Inflammatory macrophage treated with lipopolysaccharide for 1 hour (primary cell): ENCODE results near the gene VWCE.

Experiments used
- DNase-seq, 2 donors: peaks; one replicate each; pipeline ENCODE4 v3.0.0-alpha.2; 2020 to 2022

The VWCE gene

GRCh38 chr11:61294717-61295595 is at the start of gene VWCE:
TSS of gene VWCE (minus strand) at chr11:61295316. CDS start at chr11:61295037, 279 bp downstream.
- DNase-seq, result peak; percentile 25

- no peak for DNase-seq
Measured at GRCh38 chr11:61343792-61344745, 49.0 kb upstream of the VWCE start.

DNA sequence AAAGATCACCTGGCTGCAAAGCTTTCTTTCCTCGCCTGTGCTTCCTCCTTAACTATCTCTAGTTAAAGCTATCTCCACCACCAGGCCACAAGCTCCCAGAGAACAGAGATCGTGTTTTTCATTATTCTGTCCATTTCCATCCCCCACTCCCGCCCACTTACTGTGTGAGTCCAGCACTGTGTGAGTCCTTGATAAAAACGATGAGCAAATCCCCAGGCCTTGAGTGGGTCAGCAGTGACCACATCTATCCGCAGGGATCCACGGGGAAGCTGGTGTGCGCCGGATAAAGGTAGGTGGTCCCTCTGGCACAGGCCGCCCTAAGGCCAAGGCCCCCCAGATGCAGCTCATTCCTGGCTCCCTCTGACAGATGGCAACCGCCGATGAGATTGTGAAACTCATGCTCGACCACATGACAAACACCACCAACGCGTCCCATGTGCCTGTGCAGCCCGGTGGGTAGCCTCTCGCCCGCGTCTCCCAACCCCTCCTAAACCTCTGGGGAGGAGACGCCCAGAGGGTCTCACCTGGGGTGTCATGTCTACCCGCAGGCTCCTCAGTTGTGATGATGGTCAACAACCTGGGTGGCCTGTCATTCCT is 47.2 kb upstream of the VWCE start:
- no peak for DNase-seq

- DNase-seq, result no peak
Measured at GRCh38 chr11:61341706-61342105, 46.6 kb upstream of the VWCE start.

- peak in 1 of 2 donors; percentile 37 for DNase-seq
Measured at GRCh38 chr11:61340979-61341378, 45.9 kb upstream of the VWCE start.

GRCh38 chr11:61339490-61339878 is 44.4 kb upstream of the VWCE start:
- no peak for DNase-seq

- DNase-seq, result no peak
Measured at GRCh38 chr11:61338783-61339489, 43.8 kb upstream of the VWCE start.

DNA sequence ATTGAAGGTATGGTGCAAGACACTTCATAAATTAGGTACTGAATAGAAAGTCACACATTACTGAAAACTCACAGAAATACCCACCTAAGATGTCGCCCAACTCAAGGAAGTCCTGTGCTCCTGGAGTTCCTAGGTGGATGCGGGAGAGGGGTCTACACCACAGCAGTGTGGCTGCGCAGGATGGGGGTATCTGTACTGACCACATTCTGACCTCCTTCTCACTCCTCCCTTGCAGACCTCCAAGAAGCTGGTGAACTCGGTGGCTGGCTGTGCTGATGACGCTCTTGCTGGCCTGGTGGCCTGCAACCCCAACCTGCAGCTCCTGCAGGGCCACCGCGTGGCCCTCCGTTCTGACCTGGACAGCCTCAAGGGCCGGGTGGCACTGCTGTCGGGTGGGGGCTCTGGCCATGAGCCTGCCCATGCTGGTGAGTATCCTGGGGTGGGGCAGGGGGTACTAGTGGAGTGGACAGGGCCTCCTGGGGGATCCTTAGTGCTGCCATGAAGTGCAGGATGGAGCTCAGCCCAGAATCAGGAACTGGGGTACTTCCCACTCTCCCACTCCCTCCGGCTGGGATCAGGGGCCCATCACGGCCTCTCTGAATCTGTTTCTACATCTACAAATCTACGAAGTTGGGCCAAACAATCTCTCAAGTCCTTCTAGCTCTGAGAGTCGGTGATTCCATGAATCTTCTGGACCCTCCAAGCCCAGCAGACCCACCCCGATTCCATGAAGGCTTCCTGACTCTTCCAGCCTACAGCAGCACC is 42.8 kb upstream of the VWCE start:
- peak; percentile 33 to 53 for DNase-seq

DNA sequence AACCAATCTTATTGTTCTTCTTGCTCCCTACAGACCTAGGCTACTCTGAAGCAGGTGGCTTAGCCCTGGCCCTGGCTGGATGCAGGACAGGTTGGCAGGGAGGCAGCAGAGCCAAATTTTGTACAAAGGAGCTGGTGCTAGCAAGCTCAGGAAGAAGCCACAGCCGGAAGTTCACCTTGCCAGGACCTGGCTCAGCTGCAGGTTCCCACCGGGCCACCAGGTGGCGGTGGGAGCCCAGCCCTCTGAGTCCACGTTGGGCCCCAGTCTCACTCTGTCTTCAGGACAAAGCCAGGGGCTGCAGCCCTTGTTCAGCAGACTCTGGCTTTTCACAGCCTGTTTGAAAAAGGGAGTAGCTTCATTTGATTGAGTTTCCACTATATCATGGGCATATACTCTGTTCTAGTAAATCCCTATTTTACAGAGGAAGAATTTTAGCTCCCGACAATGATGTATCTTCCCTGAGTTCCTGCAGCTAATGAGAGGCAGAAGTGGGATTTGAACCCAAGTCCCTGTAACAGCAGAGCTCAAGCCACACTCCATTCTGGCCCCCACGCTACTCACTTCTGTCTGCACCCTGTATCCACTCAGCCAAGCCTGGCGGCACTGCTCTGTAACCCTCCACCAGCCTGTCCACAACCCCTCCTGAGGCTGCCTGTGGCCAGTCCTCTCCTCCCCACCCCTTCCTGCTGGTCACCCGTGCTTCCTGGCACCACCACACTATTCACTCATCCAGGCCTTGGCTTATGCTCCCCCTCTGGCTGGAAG is 41.2 kb upstream of the VWCE start:
- peak; percentile 44 to 80 for DNase-seq

GRCh38 chr11:61335355-61335710 is 40.2 kb upstream of the VWCE start:
- DNase-seq, result no peak

DNA sequence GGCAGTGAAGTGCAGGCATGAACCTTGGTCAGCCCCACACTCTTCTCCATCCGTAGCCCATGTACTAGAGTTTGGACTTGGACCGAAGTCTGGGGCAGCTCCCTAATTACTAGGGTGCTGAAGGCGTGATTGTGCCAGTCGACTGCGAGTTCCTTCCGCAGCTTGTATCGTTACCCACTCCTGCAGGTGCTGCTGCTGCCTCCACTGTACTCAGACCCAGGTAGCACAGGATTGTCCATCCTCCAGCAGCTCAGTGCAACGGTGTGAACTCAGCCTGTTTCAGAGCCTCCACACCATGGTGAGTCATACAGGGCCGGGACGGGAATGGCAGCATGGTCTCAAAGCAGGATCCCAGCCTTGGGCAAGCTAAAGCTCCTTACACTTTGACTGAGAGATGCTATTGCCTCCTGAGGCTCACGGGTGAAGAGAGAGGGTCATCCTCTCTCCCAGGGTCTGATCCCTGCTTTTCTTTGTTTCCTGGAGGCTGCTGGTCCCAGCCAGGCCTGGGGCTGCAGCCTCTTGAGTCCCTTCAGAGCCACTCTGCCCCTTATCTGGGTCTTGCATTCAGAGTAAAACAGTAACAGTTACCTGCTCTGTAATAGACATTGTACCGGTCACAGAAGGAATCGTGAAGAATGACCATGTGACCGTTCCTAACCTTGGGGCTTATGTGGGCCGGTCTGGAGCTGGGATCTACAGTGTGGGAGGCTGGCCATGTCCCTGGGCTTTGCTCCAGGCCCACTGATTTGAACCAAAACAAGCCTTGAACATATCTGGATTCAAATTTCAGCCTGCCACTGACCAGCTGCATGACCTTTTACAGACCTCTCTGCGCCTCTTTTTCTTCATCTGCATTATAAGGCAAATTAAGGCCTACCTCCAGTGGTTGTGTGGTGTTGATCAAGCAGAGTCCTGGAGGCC is 39.6 kb upstream of the VWCE start:
- no peak for DNase-seq

DNA sequence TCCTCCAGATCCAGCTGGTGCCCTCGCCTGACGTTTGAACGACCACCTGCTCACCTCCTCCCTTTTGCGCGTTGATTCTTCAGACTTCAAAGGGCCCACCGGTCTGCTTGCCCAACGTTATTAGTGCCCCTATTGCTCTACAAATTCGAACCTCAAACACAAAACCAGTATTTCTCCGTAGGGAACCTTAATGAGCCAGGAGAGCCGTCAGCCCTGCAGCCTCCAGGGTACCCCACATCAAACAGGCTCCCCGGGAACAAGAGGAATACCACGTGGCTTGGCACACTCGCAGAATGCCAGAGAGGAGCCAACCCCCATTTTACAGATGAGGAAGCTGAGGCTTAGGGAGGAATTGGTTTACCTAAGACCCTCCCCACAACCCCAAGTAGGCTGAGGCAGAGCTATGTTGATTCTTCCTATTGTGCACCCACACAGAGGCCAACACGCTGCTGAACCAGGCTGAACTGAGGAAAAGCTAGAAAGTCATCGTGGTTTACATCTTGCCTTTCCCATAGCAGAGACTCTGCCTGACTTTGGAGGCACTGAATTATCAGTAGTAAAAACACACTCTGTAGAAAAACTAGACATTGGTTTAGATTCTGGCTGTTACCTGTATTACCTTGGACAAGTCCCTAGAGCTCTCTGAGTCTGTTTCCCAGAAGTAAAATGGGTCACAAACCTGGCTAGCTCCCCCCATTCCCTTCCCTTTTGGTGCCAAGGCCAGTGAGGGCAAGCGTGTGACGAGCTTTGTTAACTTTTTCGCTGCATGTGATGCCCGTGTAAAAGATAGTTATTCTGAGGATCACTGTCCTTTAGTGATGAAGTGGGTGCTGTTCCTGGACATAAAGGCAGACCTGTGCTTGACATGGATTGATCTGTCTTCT is 38.7 kb upstream of the VWCE start:
- no peak for DNase-seq

- DNase-seq, result peak; percentile 76 to 77
Measured at GRCh38 chr11:61332797-61333549, 37.9 kb upstream of the VWCE start, which contains the start of the genes DDB1 and TKFC. TSS of gene DDB1 (minus strand) at chr11:61333105. CDS start at chr11:61332968, 137 bp downstream. TSS of gene TKFC (plus strand) at chr11:61333228. CDS start at chr11:61334729, 1,501 bp downstream.

- DNase-seq, result peak in 1 of 2 donors; percentile 11
Measured at GRCh38 chr11:61332281-61332796, 37.2 kb upstream of the VWCE start.

GRCh38 chr11:61331651-61332050 is 36.5 kb upstream of the VWCE start:
- DNase-seq, result peak; percentile 46 to 47

- no peak for DNase-seq
Measured at GRCh38 chr11:61329871-61330270, 34.8 kb upstream of the VWCE start.

DNA sequence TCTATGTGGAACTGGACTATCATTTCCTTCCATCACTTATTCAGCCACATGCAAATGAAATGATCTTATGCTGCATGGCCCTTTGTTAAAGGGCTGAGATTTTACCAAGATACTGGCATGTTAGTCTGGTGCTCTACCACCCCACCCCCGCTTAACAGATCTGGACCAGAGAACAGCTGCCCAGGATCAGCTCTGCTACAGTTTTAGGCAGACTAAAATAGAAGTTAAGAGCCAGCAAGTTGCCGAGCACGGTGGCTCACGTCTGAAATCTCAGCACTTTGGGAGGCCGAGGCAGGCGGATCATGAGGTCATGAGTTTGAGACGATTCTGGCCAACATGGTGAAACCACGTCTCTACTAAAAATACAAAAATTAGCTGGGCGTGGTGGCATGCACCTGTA is 33.2 kb upstream of the VWCE start:
- DNase-seq, result no peak

GRCh38 chr11:61327669-61328071 is 32.6 kb upstream of the VWCE start:
- no peak for DNase-seq
